Measurements from ENCODE around the gene MANBA. TPM values are rescaled to one million over a fixed set of nuclear protein-coding genes. Genes with fewer than 3 reads are reported as not detected.

Gene MANBA
- total RNA-seq, 1 experiment from 2014 or later, result 21.4 TPM

GRCh38 chr4:102787944-102788343 lies 27.2 kb upstream of the MANBA start:
- no peak for TF ChIP-seq CTCF (conservative IDR thresholded peaks at IDR 0.05)
- H3K27ac ChIP-seq (ENCODE audit: insufficient read length, low read depth, low read length), result no peak overlapping the region
- no peaks in the 10 kb centered on the region for H3K27me3 ChIP-seq (ENCODE audit: insufficient read depth, low read length)

More at GRCh38 chr4:102787944-102788343, 27.2 kb upstream of the MANBA start:
- no peak overlapping the region for H3K18ac ChIP-seq (ENCODE audit: insufficient read length, low read depth, low read length)
- Mint-ChIP-seq H3K4me1 (no peaks in the 10 kb centered on the region), H3K9me3 (no peaks in the 10 kb centered on the region; a peak in 1 of 5 replicates), H3K27ac (no peak overlapping the region), H3K36me3 (ENCODE audit: insufficient read depth in 1 of 3, low read depth in 3 of 3) (peaks cover 0 to 4% (median 2%) of the 10 kb centered on the region in 3 experiments; a peak in 3 of 7 replicates), H3K4me3 (no peak overlapping the region), H3K27me3 (ENCODE audit: low read depth) (no peaks in the 10 kb centered on the region)
- no peaks in the 10 kb centered on the region for H3K79me2 ChIP-seq (ENCODE audit: insufficient read depth, low read length)
- no peak overlapping the region for H2BK5ac ChIP-seq (ENCODE audit: insufficient read length, low read length)
- no peak overlapping the region for H2AFZ ChIP-seq (ENCODE audit: low read length)
- no peak for DNase-seq
- no peaks in the 10 kb centered on the region for H3K79me1 ChIP-seq (ENCODE audit: insufficient read depth, low read depth, low read length, poor library complexity, severe bottlenecking)
- no peak overlapping the region for H4K91ac ChIP-seq (ENCODE audit: insufficient read length, low read depth, low read length)
- H2BK15ac ChIP-seq (ENCODE audit: low read depth, low read length), result no peak overlapping the region
- H2AK5ac ChIP-seq (ENCODE audit: insufficient read length, low read length), result no peak overlapping the region
- H2BK12ac ChIP-seq (ENCODE audit: insufficient read length, low read depth, low read length), result no peak overlapping the region
- no peaks in the 10 kb centered on the region for H3K23me2 ChIP-seq (ENCODE audit: insufficient read length, low read depth, low read length, poor library complexity, severe bottlenecking)
- H3K9ac ChIP-seq (ENCODE audit: extremely low read depth, insufficient read length, low read length), result no peak overlapping the region
- H3K9me3 ChIP-seq (ENCODE audit: control insufficient read depth, low read depth, low read length), result no peaks in the 10 kb centered on the region
- no peak overlapping the region for H4K8ac ChIP-seq (replicated peaks; ENCODE audit: insufficient read length, low read depth, low read length)
- no peak overlapping the region for H3T11ph ChIP-seq (ENCODE audit: low read length)
- no peak overlapping the region for H3K14ac ChIP-seq (ENCODE audit: insufficient read depth, low read length)
- no CpG with 5 or more reads among the region's 3 CpGs for WGBS (ENCODE audit: extremely low coverage, insufficient read length, low lambda C conversion rate)
- H3K56ac ChIP-seq (ENCODE audit: insufficient read length, low read depth, low read length), result no peak overlapping the region
- H3K4me2 ChIP-seq (ENCODE audit: insufficient read depth, insufficient read length, low read length), result no peak overlapping the region
- H3K4me1 ChIP-seq (ENCODE audit: insufficient read depth, low read length), result no peaks in the 10 kb centered on the region
- H2BK20ac ChIP-seq (ENCODE audit: low read depth, low read length, poor library complexity, severe bottlenecking), result no peak overlapping the region
- H4K20me1 ChIP-seq (ENCODE audit: control insufficient read depth, insufficient read depth, insufficient read length), result no peaks in the 10 kb centered on the region
- H3K4ac ChIP-seq (ENCODE audit: low read depth, low read length), result no peak overlapping the region
- no peak overlapping the region for H3K23ac ChIP-seq (ENCODE audit: insufficient read length, low read depth, low read length)
- H4K5ac ChIP-seq (ENCODE audit: insufficient read length, low read depth, low read length), result no peak overlapping the region
- H2BK120ac ChIP-seq (ENCODE audit: low read depth, low read length, poor library complexity, severe bottlenecking), result no peak overlapping the region
